Activated T-helper 2 cell treated with anti-CD3 and anti-CD28 coated beads, Interferon-gamma antibody, Interleukin-2, Interleukin-4, amounts not matched to agents 10 μg/mL and 5 μg/mL and 100 μg/mL, durations not matched to agents 14 hours and 24 hours and 36 hours (primary cell): Measurements from ENCODE around the gene MAEA. TPM values are rescaled to one million over a fixed set of nuclear protein-coding genes. Genes with fewer than 3 reads are reported as not detected.

Experiments used
- DNase-seq: peaks from one replicate; pipeline ENCODE4 v3.0.0; 2021; ENCODE audit warnings: low spot score
- H3K27ac Mint-ChIP-seq: one replicate; pipeline ENCODE4 v1.8.0; 2021; ENCODE audit warnings: mixed read lengths
- H3K27me3 Mint-ChIP-seq: one replicate; pipeline ENCODE4 v1.8.0; 2021; ENCODE audit warnings: low read depth, mixed read lengths
- H3K36me3 Mint-ChIP-seq: one replicate; pipeline ENCODE4 v1.8.0; 2021; ENCODE audit warnings: low read depth, mixed read lengths
- H3K4me1 Mint-ChIP-seq: one replicate; pipeline ENCODE4 v1.8.0; 2021; ENCODE audit warnings: low read depth, mixed read lengths
- H3K4me3 Mint-ChIP-seq: one replicate; pipeline ENCODE4 v1.8.0; 2021; ENCODE audit warnings: low read depth, mild to moderate bottlenecking, moderate library complexity, mixed read lengths
- H3K9me3 Mint-ChIP-seq: one replicate; pipeline ENCODE4 v1.8.0; 2021; ENCODE audit warnings: mixed read lengths
- intact Hi-C: fragments of 100-400 bp; cut with micrococcal nuclease; formaldehyde crosslinking; loops from one replicate; pipeline ENCODE4 v1.15.1; 2023
- total RNA-seq: library from RNA; stranded (reverse); gene quantifications from 2 replicates; pipeline ENCODE4 v1.2.3, GENCODE V29; 2022

MAEA gene
- total RNA-seq, 1 donor from 2014 or later: 59.2 TPM

GRCh38 chr4:1381181-1381621 is 91.5 kb downstream of the MAEA start:
- intact Hi-C loops: no loop called here
- Mint-ChIP-seq H3K4me1 (no peaks in the 10 kb centered on the region), H3K9me3 (no peaks in the 10 kb centered on the region), H3K36me3 (no peaks in the 10 kb centered on the region), H3K27ac (no peak overlapping the region), H3K4me3 (no peak overlapping the region), H3K27me3 (no peaks in the 10 kb centered on the region)
- DNase-seq: no peak

- Mint-ChIP-seq H3K4me3 (no peak overlapping the region), H3K27ac (no peak overlapping the region), H3K27me3 (no peaks in the 10 kb centered on the region), H3K4me1 (no peaks in the 10 kb centered on the region), H3K36me3 (no peaks in the 10 kb centered on the region), H3K9me3 (no peaks in the 10 kb centered on the region)
- intact Hi-C loops: no loop called here
- DNase-seq: no peak
Observed at GRCh38 chr4:1381944-1382541, 92.4 kb downstream of the MAEA start.

DNA sequence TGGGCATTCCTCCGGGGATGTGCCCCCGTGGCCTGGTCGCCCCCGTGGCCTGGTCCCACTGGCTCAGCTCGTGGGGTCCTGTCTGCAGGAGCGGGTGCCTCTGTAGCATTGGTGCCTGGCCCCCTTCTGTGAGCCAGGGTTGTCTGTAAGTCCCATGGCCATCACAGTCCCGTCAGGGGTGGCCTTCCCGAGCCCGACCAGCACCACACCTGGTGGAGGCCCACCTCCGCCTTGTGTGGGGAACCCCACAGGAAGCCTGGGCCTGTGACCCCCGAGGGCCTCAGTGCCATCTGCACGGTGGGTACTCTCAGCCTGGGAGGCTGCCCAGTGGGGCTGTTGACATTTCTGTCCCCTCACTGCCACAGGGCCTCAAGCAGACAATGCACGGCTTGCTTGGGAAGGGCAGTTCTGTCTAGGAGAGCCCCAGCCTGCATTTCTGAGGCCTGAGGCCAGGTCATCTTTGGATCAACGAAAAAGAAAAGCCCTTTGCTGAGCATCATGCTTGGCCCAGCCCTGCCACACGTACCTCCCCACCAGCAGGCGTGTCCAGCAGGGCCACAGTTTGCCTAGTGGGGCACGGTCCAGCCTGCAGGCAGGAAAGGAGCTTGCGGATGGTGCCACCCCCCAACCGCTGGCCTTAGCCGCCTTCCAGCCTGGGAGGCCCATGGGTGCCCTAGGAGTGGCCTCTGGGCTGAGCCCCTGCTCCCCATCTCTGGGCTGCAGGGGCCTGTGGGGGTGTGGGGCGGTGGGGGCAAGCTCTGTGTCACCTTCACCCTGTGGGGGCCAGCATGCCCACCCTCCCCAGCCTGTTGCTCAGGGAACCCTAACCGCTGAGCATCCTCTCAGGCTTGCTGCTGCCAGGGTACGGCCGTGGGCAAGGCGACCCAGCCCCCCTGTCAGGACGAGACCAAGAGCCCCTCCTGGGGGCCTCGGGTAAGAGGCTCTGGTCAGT is 93.4 kb downstream of the MAEA start:
- Mint-ChIP-seq H3K27me3 (no peaks in the 10 kb centered on the region), H3K4me1 (no peaks in the 10 kb centered on the region), H3K36me3 (peaks cover 4% of the 10 kb centered on the region), H3K27ac (no peak overlapping the region), H3K4me3 (no peak overlapping the region), H3K9me3 (peaks cover 4% of the 10 kb centered on the region)
- no peak for DNase-seq
- intact Hi-C loops: no loop called here

DNA sequence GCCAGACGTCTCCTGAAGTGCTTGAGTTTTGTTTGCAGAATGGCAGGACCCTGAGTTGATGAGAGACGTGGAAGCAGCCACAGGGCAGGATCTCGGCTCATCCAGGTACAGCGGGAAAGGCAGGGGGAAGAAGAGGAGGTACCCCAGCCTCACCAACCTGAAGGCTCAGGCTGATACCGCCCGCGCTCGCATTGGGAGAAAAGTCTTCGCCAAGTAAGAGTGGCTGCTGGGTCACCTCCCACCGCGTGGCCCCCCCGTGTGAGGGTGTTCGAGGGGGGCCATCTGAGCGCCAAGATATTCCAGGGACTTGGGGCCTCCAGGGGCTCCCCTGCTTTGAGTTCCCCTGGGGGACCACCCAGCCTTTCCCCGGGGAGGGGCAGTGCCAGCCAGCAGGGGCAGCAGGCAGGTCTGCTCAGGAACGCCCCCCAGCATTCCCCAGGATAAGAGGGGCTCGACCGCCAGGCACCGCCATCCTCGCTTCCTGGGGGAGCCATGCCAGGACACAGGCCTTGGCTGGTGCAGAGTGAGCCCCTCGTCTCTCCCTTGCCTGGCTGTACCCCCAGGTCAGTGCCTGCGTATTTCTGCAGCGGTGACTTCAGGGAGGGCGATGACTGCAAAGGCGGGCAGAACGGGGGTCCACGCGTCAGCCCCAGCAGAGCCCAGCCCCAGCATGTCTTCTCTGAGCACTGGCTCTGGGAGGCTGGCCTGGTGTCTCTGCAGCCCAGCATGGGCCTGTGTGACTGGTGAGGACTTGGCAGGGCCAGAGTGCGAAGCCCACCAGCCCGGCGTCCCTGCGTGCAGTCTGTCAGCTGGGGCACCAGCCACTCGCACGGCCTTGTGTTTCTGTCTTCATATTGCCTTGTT is 94.3 kb downstream of the MAEA start:
- H3K9me3 Mint-ChIP-seq: peaks cover 12% of the 10 kb centered on the region
- H3K36me3 Mint-ChIP-seq: peaks cover 10% of the 10 kb centered on the region
- no peak overlapping the region for H3K4me3 Mint-ChIP-seq
- DNase-seq: no peak
- H3K27me3 Mint-ChIP-seq: no peaks in the 10 kb centered on the region
- intact Hi-C loops: no loop called here
- H3K27ac Mint-ChIP-seq: no peak overlapping the region
- no peaks in the 10 kb centered on the region for H3K4me1 Mint-ChIP-seq

DNA sequence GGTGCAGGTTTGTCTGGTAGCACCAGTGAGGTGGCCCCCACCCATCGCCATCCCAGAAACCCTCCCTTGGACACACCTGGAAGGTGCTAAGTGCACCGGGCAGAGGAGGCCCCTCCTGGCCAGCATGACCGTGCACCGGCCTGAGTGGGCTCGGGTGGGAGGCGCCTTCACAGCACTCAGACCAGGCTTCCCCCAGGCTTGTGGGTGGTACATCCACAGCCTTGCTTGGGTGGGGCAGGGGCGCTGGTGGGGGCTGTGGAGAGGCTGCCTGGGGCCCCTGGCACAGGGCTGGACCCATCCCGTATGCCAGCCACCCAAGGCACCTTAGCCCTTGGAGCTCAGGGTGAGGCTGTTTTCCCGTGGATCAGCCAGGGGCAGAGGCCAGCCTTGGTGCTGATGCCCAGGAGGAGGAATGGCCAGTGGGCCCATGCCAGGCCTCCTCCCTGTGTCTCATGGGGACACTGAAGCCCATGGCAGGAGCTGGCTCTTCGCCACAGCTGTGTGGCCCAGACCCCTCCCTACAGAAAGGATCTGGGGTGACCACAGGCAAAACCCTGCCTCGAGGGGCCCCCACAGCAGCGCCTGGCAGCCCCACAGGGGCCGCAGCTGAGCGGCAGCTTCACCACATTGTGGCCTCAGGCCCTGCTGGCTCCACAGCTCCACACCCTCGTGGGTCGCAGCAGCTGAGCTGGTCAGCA is 95.1 kb downstream of the MAEA start:
- intact Hi-C loops: no loop called here
- H3K4me1 Mint-ChIP-seq: no peaks in the 10 kb centered on the region
- DNase-seq: no peak

DNA sequence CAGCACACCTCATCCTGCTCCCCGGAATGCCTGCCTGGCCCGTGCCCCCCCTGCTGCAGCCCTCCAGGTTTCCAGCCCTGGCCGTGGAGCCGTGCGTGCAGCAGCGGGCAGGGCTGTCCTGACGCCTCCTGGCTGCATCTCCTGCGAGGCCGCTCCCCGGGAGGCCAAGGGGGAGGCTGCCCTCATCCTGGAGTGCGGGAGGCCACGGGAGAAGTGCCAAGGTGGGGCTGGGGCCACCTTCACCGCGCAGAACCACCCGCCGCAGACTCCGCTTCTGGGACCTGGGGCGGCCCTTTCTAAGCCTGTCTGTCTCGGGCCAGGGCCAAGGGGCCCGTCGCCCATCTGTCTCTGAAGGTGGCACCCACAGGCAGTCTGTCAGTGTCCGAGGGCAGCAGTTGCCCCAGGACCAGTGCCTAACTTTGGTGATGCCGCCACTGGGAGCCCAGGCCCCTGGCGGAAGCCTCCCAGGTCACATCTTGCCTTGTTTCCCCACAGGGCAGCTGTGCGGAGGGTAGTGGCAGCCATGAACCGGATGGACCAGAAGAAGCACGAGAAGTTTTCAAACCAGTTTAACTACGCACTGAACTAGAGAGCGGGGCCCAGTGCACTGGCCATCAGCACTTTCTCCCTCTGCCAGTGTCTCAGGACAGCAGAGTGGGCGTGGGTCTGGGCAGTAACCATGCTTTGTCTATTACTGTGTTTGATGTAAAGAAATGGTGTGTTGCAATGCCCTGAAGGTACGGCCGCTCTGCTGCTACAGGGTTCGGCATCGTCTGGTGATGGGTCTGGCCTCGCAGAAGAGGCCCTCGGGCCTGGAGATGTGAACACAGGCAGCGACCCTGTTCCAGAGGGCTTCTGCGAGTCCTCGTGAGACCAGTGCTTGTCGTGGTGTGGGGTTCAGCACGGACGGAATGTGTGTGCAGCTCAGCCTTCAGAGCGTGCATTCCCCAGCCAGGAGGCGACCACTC is 96.0 kb downstream of the MAEA start:
- H3K27me3 Mint-ChIP-seq: no peaks in the 10 kb centered on the region
- peaks cover 19% of the 10 kb centered on the region for H3K9me3 Mint-ChIP-seq
- no peak for DNase-seq
- H3K36me3 Mint-ChIP-seq: peaks cover 10% of the 10 kb centered on the region
- H3K4me3 Mint-ChIP-seq: no peak overlapping the region
- H3K27ac Mint-ChIP-seq: no peak overlapping the region
- no peaks in the 10 kb centered on the region for H3K4me1 Mint-ChIP-seq
- intact Hi-C loops: no loop called here

More for the DNA sequence above, 95.1 kb downstream of the MAEA start:
- peaks cover 16% of the 10 kb centered on the region for H3K9me3 Mint-ChIP-seq
- H3K27me3 Mint-ChIP-seq: no peaks in the 10 kb centered on the region
- no peak overlapping the region for H3K4me3 Mint-ChIP-seq
- peaks cover 10% of the 10 kb centered on the region for H3K36me3 Mint-ChIP-seq
- no peak overlapping the region for H3K27ac Mint-ChIP-seq

Other genes starting within 250 kb of the MAEA start
- gene RNF212, start 176.3 kb upstream of the MAEA start, total RNA-seq: 0.62 and 0.85 TPM in 2 replicates
- 26.1 and 26.7 TPM in 2 replicates for gene SPON2, start 117.3 kb upstream of the MAEA start, total RNA-seq
- gene CTBP1, start 40.8 kb upstream of the MAEA start, total RNA-seq: 194 and 195 TPM in 2 replicates
- gene UVSSA, start 57.3 kb downstream of the MAEA start, total RNA-seq: 23.3 and 23.5 TPM in 2 replicates
- gene NKX1-1, start 116.6 kb downstream of the MAEA start, total RNA-seq: not detected in 2 replicates